GM19025 (cell line): ENCODE measurements around the gene SLC13A2.

Source experiments
- ATAC-seq: cut with Tn5 transposase; IDR thresholded peaks from one replicate; pipeline ENCODE4 v1.9.1; 2021; ENCODE audit warnings: mild to moderate bottlenecking, low read depth, moderate library complexity; ENCODE audit not compliant: unreplicated experiment

SLC13A2 gene

GRCh38 chr17:28491860-28492259 lies 18.4 kb downstream of the SLC13A2 start:
- ATAC-seq: no peak

GRCh38 chr17:28492352-28493310 lies 19.2 kb downstream of the SLC13A2 start:
- ATAC-seq: no peak

- ATAC-seq: no peak
Observed at GRCh38 chr17:28493460-28493859, 20.0 kb downstream of the SLC13A2 start.

DNA sequence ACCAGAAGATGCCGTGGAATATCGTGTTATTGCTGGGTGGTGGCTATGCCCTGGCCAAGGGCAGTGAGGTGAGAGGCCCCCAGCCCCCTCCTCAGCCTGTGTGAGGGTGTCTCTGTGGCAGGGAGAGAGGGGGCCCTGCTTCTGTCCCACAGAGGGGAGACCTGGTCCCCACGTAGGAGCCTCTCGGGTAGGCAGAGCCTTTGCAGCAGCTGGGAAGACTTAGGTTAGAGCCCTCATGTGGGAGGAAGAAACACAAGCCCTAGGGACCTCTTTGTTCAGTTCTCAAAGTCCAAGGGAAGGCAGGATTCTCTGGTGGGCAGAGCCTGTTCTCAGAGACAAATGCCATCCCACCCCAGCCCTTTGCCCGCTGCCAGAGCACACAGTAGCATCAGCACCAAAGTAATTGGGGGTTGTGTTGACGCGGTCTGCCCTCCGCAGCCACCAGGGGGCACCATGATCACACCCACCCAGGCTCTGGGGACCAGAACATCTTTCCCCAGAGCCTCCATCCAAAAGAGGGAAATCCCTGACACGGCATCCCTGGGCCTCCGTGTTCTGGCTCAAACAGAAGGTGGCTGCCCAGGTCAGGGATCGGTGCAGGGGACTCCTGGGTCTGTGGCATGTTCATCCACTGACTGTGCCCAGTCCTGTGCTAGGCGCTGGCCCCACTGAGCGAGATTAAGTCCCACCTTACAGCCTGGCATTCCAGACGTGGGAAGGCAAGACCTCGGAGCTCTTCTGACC lies 21.2 kb downstream of the SLC13A2 start:
- no peak for ATAC-seq

DNA sequence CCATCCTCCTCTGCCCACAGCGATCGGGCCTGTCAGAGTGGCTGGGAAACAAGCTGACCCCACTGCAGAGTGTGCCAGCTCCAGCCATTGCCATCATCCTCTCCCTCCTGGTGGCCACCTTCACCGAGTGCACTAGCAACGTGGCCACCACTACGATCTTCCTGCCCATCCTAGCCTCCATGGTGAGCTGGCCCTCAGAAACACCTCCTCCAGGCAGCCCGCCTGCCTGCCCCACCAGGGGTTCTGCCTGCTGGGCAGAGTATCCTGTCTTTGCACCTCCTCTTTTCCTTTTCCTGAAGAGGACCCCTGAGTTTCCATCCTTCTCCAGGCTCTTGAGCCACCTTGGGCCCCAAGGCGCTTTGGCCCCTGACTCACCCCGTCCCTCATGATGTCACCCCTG lies 22.2 kb downstream of the SLC13A2 start:
- no peak for ATAC-seq

GRCh38 chr17:28497931-28498330 lies 24.5 kb downstream of the SLC13A2 start:
- ATAC-seq: no peak

DNA sequence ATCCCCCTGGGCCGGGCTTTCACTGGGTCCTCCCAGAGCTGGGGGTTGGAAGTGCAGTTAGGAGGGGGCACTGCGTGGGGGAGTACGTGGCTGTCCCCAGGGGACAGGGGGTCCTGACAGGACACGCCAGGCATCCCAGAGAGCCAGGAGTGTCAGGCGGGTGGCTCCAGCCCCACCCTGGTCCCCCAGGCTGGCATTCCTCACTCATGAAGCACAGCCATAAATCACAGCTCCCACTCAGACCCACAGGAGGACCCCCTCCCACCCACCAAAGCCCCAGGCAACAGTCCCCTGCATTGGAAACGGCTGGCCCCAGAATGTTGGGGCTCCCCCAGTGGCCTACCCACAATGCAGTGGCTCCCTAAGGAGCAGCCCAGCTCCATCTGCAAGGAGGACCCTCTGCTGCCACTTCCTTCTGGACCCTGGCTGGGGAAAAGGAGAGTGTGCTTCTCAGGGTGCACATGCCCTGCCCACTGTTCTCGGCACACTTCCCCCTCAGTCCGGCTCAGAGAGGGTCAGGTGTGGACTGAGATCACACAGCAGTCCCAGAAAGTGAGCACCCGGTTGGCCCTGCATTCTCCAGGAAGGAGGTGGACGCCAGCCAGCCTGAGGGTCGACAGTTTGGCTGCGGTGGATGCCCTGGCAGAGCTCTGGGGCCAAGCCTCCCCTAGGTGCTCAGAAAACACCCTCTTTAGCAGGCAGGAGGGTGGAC lies 25.4 kb downstream of the SLC13A2 start:
- ATAC-seq: no peak

GRCh38 chr17:28499364-28499664 lies 25.9 kb downstream of the SLC13A2 start:
- no peak for ATAC-seq

GRCh38 chr17:28499684-28500357 lies 26.4 kb downstream of the SLC13A2 start:
- no peak for ATAC-seq

DNA sequence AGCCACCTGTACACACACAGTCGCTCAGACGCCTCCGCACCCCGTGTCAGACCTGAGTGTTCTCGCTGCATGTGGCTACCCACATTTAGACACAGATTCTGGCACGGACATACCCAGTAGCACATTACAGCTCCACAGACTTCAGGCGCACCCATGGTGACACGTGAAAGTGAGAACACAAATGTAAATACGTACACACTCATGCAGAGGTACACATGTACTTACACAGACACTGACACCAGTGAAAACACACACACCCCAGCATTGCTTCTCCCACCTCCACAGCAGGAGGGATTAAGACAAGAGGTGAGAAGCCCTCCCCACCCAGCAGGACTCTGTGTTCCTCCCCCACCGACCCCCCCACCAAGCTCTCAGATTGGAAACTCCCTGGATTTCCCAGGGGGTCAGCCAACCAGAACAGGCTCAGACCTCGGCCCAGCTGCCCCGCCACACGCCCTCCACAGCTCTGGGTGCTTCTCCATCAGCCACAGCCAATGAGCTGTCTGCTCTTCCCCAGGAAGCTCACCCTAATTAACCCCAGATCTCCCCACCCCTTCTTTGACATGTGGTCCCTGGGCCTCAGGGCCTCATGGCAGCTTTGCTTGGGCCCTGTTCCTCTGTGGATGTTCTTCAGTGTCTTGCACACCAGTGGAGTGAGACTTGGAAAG lies 27.4 kb downstream of the SLC13A2 start:
- peak; percentile 66 for ATAC-seq

GRCh38 chr17:28501421-28502284 lies 28.2 kb downstream of the SLC13A2 start:
- ATAC-seq: no peak

DNA sequence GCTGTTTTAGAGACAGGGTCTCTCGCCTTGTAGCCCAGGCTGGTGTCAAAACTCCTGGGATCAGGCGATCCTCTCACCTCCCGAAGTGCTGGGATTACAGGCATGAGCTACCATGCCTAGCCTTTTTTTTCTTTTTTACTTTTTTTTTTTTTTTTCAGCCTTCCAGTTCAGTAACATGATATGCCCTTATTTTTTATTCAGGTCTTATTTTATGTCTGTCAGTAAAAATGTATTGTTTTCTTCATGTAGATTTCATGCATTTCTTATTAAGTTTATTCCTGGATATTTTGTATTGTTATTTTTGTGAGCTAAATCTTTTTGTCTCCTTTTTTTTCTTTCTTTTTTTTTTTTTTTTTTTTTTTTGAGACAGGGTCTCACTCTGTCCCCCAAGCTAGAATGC lies 30.0 kb downstream of the SLC13A2 start:
- ATAC-seq: no peak

DNA sequence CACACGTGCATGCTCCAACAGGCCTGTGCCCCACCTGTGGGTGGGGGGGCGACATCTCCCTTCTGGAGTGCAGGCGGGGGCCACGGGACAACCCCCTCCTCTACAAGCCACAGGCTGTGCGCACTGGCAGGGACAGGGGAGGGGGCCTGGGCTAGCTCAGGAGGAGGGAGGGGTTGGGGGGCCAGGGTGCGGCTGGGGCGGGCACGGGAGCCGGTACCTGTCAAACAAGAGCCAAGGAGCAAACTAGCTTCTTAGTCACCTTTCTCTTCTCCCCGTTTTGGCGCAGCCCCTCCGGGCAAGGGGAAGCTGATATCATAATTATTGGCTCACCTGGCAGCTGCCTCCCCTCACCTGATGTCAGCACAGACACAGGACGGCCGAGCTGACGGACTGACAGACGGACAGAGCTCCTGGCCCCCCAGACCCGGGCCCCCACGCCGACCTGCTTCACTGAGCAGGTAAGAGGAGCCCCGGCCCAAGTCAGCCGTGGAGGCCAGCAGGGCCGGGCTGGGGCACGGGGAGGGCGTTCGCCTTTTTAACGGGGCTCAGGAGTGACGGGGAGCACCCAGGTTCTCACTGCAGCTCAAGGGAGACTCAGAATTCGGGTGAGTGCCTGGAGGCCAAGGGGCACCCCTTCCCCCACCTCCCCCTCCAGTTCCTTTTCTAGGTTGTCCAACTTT lies 32.7 kb downstream of the SLC13A2 start, which contains the start of gene FOXN1:
Gene FOXN1, plus strand, starts transcription at position 363 of the 680 bp plus-strand sequence. CDS start 17,622 bp downstream, outside the sequence.
- ATAC-seq: no peak

- no peak for ATAC-seq
Observed at GRCh38 chr17:28506763-28507487, 33.5 kb downstream of the SLC13A2 start.

DNA sequence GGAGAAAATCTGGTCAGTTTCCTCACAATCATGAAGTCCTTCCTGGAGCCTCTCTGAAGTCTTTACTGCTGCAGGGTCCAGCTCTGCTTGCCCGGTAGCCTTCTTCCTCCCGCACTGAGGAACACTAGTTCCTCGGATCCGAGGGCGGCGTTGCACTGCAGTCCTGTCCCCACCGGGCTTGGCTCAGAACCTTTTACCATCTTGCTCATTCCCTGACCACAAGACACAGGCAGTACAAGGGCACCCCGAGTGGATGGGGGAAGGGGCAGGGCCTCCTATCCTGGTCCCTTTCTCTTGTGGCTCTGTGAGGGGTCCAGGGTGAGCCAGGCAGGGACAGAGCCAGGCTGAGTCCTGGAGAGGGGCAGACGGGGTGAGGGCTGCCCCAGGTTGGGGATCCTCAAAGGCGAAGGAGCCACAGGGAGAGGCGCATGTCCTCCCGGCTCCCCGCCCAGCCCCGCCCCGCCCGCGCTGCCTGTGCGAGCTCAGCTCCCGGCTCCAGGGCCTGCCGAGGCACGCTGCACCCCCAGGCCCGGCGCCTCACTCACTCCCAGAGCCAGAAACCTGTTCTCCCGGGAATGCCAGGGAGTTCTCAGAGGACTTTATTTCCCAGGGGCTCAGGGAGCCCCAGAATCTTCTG lies 34.2 kb downstream of the SLC13A2 start:
- no peak for ATAC-seq

DNA sequence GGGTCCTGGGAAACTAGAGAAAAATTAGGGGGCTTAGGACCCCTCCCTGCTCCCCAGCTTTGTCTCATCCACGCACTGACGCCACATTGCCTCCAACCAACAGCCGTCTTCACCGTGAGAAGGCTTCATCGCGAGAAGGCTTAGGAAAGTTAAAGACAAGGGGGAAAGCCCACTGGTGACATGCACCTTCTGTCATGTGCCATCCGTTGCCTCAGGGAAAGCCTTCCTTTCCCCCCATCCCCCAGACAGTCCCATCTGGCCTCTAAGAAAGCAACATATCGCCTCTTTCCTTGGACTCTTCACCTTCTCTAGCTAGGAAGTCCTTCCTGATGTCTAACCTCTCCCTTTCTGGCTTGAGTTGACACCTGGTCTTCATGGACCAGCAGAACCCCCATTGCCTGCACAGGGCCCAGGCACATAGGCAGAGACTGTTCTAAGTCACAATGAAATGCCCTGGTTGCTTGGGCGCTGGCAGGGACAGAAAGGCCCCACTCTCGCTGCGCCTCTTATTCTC lies 34.8 kb downstream of the SLC13A2 start:
- ATAC-seq: no peak

GRCh38 chr17:28509789-28510188 lies 36.3 kb downstream of the SLC13A2 start:
- no peak for ATAC-seq
